HEK293 (cell line): ENCODE results near the gene CKB.
A peak's percentile ranks its signal among the peaks of the same experiment; 100 is the strongest.

ENCODE experiments used
- CTCF ChIA-PET: fragments of 350-600 bp; formaldehyde crosslinking; extraction: SDS; loops from one replicate; lab custom pipeline; 2021; ENCODE audit warnings: antibody characterized with exemption; lab: Yijun Ruan, JAX
- POLR2A ChIA-PET: fragments of 300-600 bp; formaldehyde crosslinking; extraction: SDS; loops from one replicate; lab custom pipeline; 2020; ENCODE audit warnings: antibody characterized with exemption, inconsistent platforms; lab: Yijun Ruan, JAX
- H3K27ac ChIP-seq: fragments of 200-500 bp; sonication (Bioruptor generic); 2 replicates; pipeline ENCODE4 v1.5.1; 2014; ENCODE audit warnings: low read depth, low read length, control low read depth, inconsistent platforms; ENCODE audit errors: extremely low read depth
- H3K36me3 ChIP-seq, 2 experiments: fragments of 200-500 bp in 1 of 2; sonication (Bioruptor generic) in 1 of 2; 1 replicate in 1 of 2; 2 replicates in 1 of 2; pipeline ENCODE4 v1.5.1; 2014 to 2017; ENCODE audit warnings: inconsistent platforms in 2 of 2, low read length in 2 of 2; ENCODE audit not compliant: control insufficient read depth in 2 of 2, insufficient read depth in 1 of 2
- H3K4me1 ChIP-seq: fragments of 200-500 bp; sonication (Bioruptor generic); 2 replicates; pipeline ENCODE4 v1.5.1; 2014; ENCODE audit warnings: mild to moderate bottlenecking, low read length, inconsistent platforms; ENCODE audit not compliant: control insufficient read depth, insufficient read depth
- H3K4me3 ChIP-seq: 2 replicates; pipeline ENCODE4 v1.5.1; 2011; ENCODE audit warnings: low read depth, mild to moderate bottlenecking, control low read depth, low read length, moderate library complexity
- H3K9me3 ChIP-seq: fragments of 200-500 bp; sonication (Bioruptor generic); 2 replicates; pipeline ENCODE4 v1.5.1; 2014; ENCODE audit warnings: low read depth, low read length, inconsistent platforms; ENCODE audit not compliant: control insufficient read depth, insufficient read depth
- BCL11A ChIP-seq: fragments of 450-650 bp; formaldehyde crosslinking; IDR thresholded peaks from 2 replicates; pipeline ENCODE4 v1.5.1; 2016; ENCODE audit warnings: low read depth, missing biosample characterization, missing genetic modification characterization
- GFI1B ChIP-seq: fragments of 450-650 bp; formaldehyde crosslinking; IDR thresholded peaks from 2 replicates; pipeline ENCODE4 v1.5.1; 2016; ENCODE audit warnings: missing biosample characterization, missing genetic modification characterization
- GLIS1 ChIP-seq: fragments of 450-650 bp; formaldehyde crosslinking; IDR thresholded peaks from 2 replicates; pipeline ENCODE4 v1.5.1; 2016; ENCODE audit warnings: missing biosample characterization, missing genetic modification characterization
- HIC1 ChIP-seq: fragments of 450-650 bp; formaldehyde crosslinking; IDR thresholded peaks from 2 replicates; pipeline ENCODE4 v1.5.1; 2016; ENCODE audit warnings: missing biosample characterization, missing genetic modification characterization
- KLF10 ChIP-seq: fragments of 450-650 bp; IDR thresholded peaks from 2 replicates; pipeline ENCODE4 v1.5.1; 2018; ENCODE audit warnings: missing biosample characterization, mild to moderate bottlenecking, missing genetic modification characterization
- TCF7L2 ChIP-seq: IDR thresholded peaks from 2 replicates; pipeline ENCODE4 v1.6.1; 2011; ENCODE audit warnings: low read depth, mild to moderate bottlenecking, inconsistent platforms, low read length, moderate library complexity, borderline replicate concordance
- ZBTB8A ChIP-seq: fragments of 450-650 bp; formaldehyde crosslinking; IDR thresholded peaks from 2 replicates; pipeline ENCODE4 v1.5.1; 2016; ENCODE audit warnings: missing biosample characterization, missing genetic modification characterization
- ZEB2 ChIP-seq: fragments of 450-650 bp; formaldehyde crosslinking; IDR thresholded peaks from 2 replicates; pipeline ENCODE4 v1.5.1; 2016; ENCODE audit warnings: missing biosample characterization, missing genetic modification characterization
- ZIC2 ChIP-seq: fragments of 450-650 bp; formaldehyde crosslinking; IDR thresholded peaks from 2 replicates; pipeline ENCODE4 v1.5.1; 2016; ENCODE audit warnings: missing biosample characterization, missing genetic modification characterization
- ZNF132 ChIP-seq: fragments of 450-650 bp; formaldehyde crosslinking; IDR thresholded peaks from 2 replicates; pipeline ENCODE4 v1.5.1; 2017; ENCODE audit warnings: missing biosample characterization, missing genetic modification characterization, borderline replicate concordance
- ZNF18 ChIP-seq: fragments of 450-650 bp; formaldehyde crosslinking; IDR thresholded peaks from 2 replicates; pipeline ENCODE4 v1.5.1; 2016; ENCODE audit warnings: missing biosample characterization, missing genetic modification characterization
- ZNF184 ChIP-seq: fragments of 450-650 bp; IDR thresholded peaks from 2 replicates; pipeline ENCODE4 v1.5.1; 2018; ENCODE audit warnings: missing biosample characterization, mild to moderate bottlenecking, missing genetic modification characterization
- ZNF24 ChIP-seq: fragments of 450-650 bp; formaldehyde crosslinking; IDR thresholded peaks from 2 replicates; pipeline ENCODE4 v1.5.1; 2016; ENCODE audit warnings: missing biosample characterization, missing genetic modification characterization
- ZNF280C ChIP-seq: fragments of 450-650 bp; formaldehyde crosslinking; IDR thresholded peaks from 2 replicates; pipeline ENCODE4 v1.5.1; 2016; ENCODE audit warnings: missing biosample characterization, missing genetic modification characterization
- ZNF423 ChIP-seq: fragments of 450-650 bp; formaldehyde crosslinking; IDR thresholded peaks from 2 replicates; pipeline ENCODE4 v1.5.1; 2016; ENCODE audit warnings: missing biosample characterization, missing genetic modification characterization
- ZNF518A ChIP-seq: fragments of 450-650 bp; formaldehyde crosslinking; conservative IDR thresholded peaks from 2 replicates; pipeline ENCODE4 v1.5.1; 2016; ENCODE audit warnings: low read depth, missing biosample characterization, missing genetic modification characterization
- ZNF544 ChIP-seq: fragments of 450-650 bp; formaldehyde crosslinking; IDR thresholded peaks from 2 replicates; pipeline ENCODE4 v1.5.0; 2017; ENCODE audit warnings: missing biosample characterization, missing genetic modification characterization
- ZNF639 ChIP-seq: fragments of 450-650 bp; formaldehyde crosslinking; IDR thresholded peaks from 2 replicates; pipeline ENCODE4 v1.5.1; 2016; ENCODE audit warnings: missing biosample characterization, missing genetic modification characterization
- ZNF76 ChIP-seq: fragments of 450-650 bp; formaldehyde crosslinking; IDR thresholded peaks from 2 replicates; pipeline ENCODE4; 2016; ENCODE audit warnings: low read depth, missing biosample characterization, missing genetic modification characterization, borderline replicate concordance

Gene CKB

GRCh38 chr14:103529383-103530365 is 7.0 kb upstream of the CKB start (continued):
- TF ChIP-seq ZNF280C (tag by site-specific recombination), result no peak

GRCh38 chr14:103528587-103529382 is 6.2 kb upstream of the CKB start, which contains the start of gene TRMT61A:
TSS of gene TRMT61A (plus strand) at chr14:103529196. CDS start at chr14:103529979, 783 bp downstream.
- POLR2A ChIA-PET, result interaction anchor here (0.6 to 2.2 kb wide), 14 partner anchors 8 to 452 kb away, joined by 3 to 18 read pairs (median 4); partner anchors contain the start of genes BAG5, COA8 and EIF5
- H3K4me3 ChIP-seq, result peak within 1 kb of the TSS; percentile 83
- H3K36me3 ChIP-seq, result peaks cover 0 to 12% of the 10 kb centered on the region in 2 experiments; a peak in 1 of 3 replicates
- H3K4me1 ChIP-seq, result peaks cover 19% of the 10 kb centered on the region
- CTCF ChIA-PET, result interaction anchor here (0.6 to 2.8 kb wide), 2 partner anchors 10 to 1516 kb away, joined by 3 to 13 read pairs; no protein-coding TSS in a partner anchor
- H3K9me3 ChIP-seq, result no peaks in the 10 kb centered on the region
- H3K27ac ChIP-seq, result peak within 1 kb of the TSS; percentile 89
- peak; percentile 10; the same call in 1 of the 2 replicates for TF ChIP-seq ZBTB8A (tag by site-specific recombination)
- TF ChIP-seq TCF7L2, result no peak
- no peak for TF ChIP-seq ZNF132 (tag by site-specific recombination)
- 0 out of 2 replicates have a peak, but pooled peaks have one; percentile 10 for TF ChIP-seq HIC1 (tag by site-specific recombination)
- TF ChIP-seq ZEB2 (tag by site-specific recombination), result 0 out of 2 replicates have a peak, but pooled peaks have one; percentile 26
- no peak for TF ChIP-seq ZNF18 (tag by site-specific recombination)
- TF ChIP-seq ZNF24 (tag by site-specific recombination), result no peak
- TF ChIP-seq GLIS1, result peak; percentile 84
- TF ChIP-seq ZNF518A, result no peak
- TF ChIP-seq ZNF184 (tag by site-specific recombination), result no peak; the same call in 1 of the 2 replicates
- TF ChIP-seq ZIC2 (tag by site-specific recombination), result no peak
- no peak for TF ChIP-seq ZNF544
- TF ChIP-seq BCL11A, result 0 out of 2 replicates have a peak, but pooled peaks have one; percentile 33
- TF ChIP-seq ZNF423, result 0 out of 2 replicates have a peak, but pooled peaks have one; percentile 20
- peak; percentile 62; the same call in 1 of the 2 replicates for TF ChIP-seq ZNF639
- peak; percentile 51; the same call in 1 of the 2 replicates for TF ChIP-seq KLF10 (tag by site-specific recombination)
- TF ChIP-seq GFI1B (tag by site-specific recombination), result no peak
- TF ChIP-seq ZNF76 (tag by site-specific recombination), result 0 out of 2 replicates have a peak, but pooled peaks have one; percentile 38
